Endothelial cell of umbilical vein (primary cell): Measurements from ENCODE around the gene AKT2. TPM values are rescaled to one million over a fixed set of nuclear protein-coding genes. Genes with fewer than 3 reads are reported as not detected.

Source experiments
- BruUV-seq: library from RNA; stranded (reverse); fragments of 400-500 nt; replicated peaks from 2 replicates; lab custom pipeline; 2021; lab: Mats Ljungman, UMichigan
- CTCF ChIA-PET: fragments of 300-600, 350-600 bp; sonication (Branson Sonifier 250); formaldehyde crosslinking; loops from one replicate; lab custom pipeline; 2021; ENCODE audit warnings: antibody characterized with exemption, inconsistent platforms; lab: Charles Lee
- POLR2A ChIA-PET: fragments of 300-600, 350-600 bp; sonication (Branson Sonifier 250); formaldehyde crosslinking; loops from one replicate; lab custom pipeline; 2021; ENCODE audit warnings: antibody characterized with exemption, inconsistent platforms; lab: Charles Lee
- DNase-seq: peaks from one replicate; pipeline ENCODE4 v3.0.0-alpha.2; 2011; ENCODE audit warnings: low read depth, low spot score
- FAIRE-seq: peaks from 2 replicates; lab custom pipeline; 2011; peaks lifted over from hg19 to GRCh38; lab: Jason Lieb, UNC
- H2AFZ ChIP-seq: 2 replicates; pipeline ENCODE4 v1.6.0; 2012; ENCODE audit warnings: low read depth, low read length, control low read depth, inconsistent platforms
- H3K27ac ChIP-seq: 2 replicates; pipeline ENCODE4 v1.5.1; 2011; ENCODE audit warnings: low read depth, mild to moderate bottlenecking, control low read depth, low read length, moderate library complexity; ENCODE audit not compliant: insufficient read depth
- H3K27me3 ChIP-seq, 2 experiments: 2 replicates each; pipeline versions ENCODE4 v1.6.0 to v1.6.1; 2011; ENCODE audit warnings: low read length in 2 of 2, mixed read lengths in 1 of 2; ENCODE audit not compliant: control insufficient read depth in 2 of 2, insufficient read depth in 2 of 2
- H3K36me3 ChIP-seq, 2 experiments: 2 replicates in 1 of 2; 3 replicates in 1 of 2; pipeline ENCODE4 v1.5.1; 2011; ENCODE audit warnings: low read length in 2 of 2, mild to moderate bottlenecking in 1 of 2, moderate library complexity in 1 of 2; ENCODE audit not compliant: control insufficient read depth in 2 of 2, insufficient read depth in 2 of 2; ENCODE audit errors: extremely low read depth in 1 of 2
- H3K4me1 ChIP-seq: 3 replicates; pipeline ENCODE4 v1.5.1; 2011; ENCODE audit warnings: mild to moderate bottlenecking, low read length; ENCODE audit not compliant: control insufficient read depth, insufficient read depth; ENCODE audit errors: extremely low read depth
- H3K4me2 ChIP-seq: 2 replicates; pipeline ENCODE4 v1.6.1; 2011; ENCODE audit warnings: low read length, control low read depth, mixed read lengths; ENCODE audit not compliant: insufficient read depth
- H3K4me3 ChIP-seq, 3 experiments: fragments of 200-600 bp in 1 of 3; sonication (generic), shearing (Covaris generic) in 1 of 3; replicated peaks in 1 of 3; 2 replicates each; pipeline ENCODE4 v1.5.1; 2011 to 2016; ENCODE audit warnings: control low read depth in 3 of 3, low read length in 3 of 3, mild to moderate bottlenecking in 2 of 3, inconsistent platforms in 1 of 3, low read depth in 1 of 3, moderate library complexity in 1 of 3; ENCODE audit not compliant: insufficient read depth in 1 of 3
- H3K79me2 ChIP-seq: 2 replicates; pipeline ENCODE4 v1.6.0; 2012; ENCODE audit warnings: low read length, inconsistent platforms; ENCODE audit not compliant: control insufficient read depth, insufficient read depth
- H3K9ac ChIP-seq: replicated peaks from 2 replicates; pipeline ENCODE3; 2011; ENCODE audit warnings: low read length, control low read depth; ENCODE audit not compliant: insufficient read depth; ENCODE audit errors: extremely low read depth
- H3K9me1 ChIP-seq: replicated peaks from 3 replicates; pipeline ENCODE4 v1.6.0; 2011; ENCODE audit warnings: mild to moderate bottlenecking, low read length; ENCODE audit not compliant: control insufficient read depth, insufficient read depth; ENCODE audit errors: extremely low read depth
- H3K9me3 ChIP-seq: replicated peaks from 2 replicates; pipeline ENCODE4 v1.5.1; 2012; ENCODE audit warnings: low read length, inconsistent platforms; ENCODE audit not compliant: control insufficient read depth, insufficient read depth
- H4K20me1 ChIP-seq: replicated peaks from 2 replicates; pipeline ENCODE3; 2011; ENCODE audit warnings: mild to moderate bottlenecking, low read length; ENCODE audit not compliant: control insufficient read depth, insufficient read depth; ENCODE audit errors: extremely low read depth
- EZH2 ChIP-seq: IDR thresholded peaks from 2 replicates; pipeline ENCODE4 v1.6.1; 2012; ENCODE audit warnings: borderline replicate concordance, low read depth, mild to moderate bottlenecking, moderate library complexity, low read length, inconsistent platforms; ENCODE audit not compliant: severe bottlenecking
- FOS ChIP-seq: IDR thresholded peaks from 2 replicates; pipeline ENCODE4 v1.6.1; 2011; ENCODE audit warnings: mild to moderate bottlenecking, low read length, moderate library complexity, borderline replicate concordance; ENCODE audit not compliant: insufficient read depth
- GATA2 ChIP-seq: IDR thresholded peaks from 2 replicates; pipeline ENCODE4 v1.7.0; 2011; ENCODE audit warnings: low read depth, mild to moderate bottlenecking, moderate library complexity, mixed read lengths, low read length; ENCODE audit not compliant: insufficient read length, insufficient read depth
- JUN ChIP-seq: IDR thresholded peaks from 2 replicates; pipeline ENCODE4 v1.6.1; 2011; ENCODE audit warnings: borderline replicate concordance, low read depth; ENCODE audit not compliant: insufficient read length, insufficient read depth
- MYC ChIP-seq: IDR thresholded peaks from one replicate; pipeline ENCODE4 v1.6.1; 2011; ENCODE audit warnings: mild to moderate bottlenecking, low read depth, low read length
- POLR2A ChIP-seq: IDR thresholded peaks from 2 replicates; pipeline ENCODE4 v1.6.1; 2012; ENCODE audit warnings: low read depth, mild to moderate bottlenecking, control low read depth, low read length
- POLR2AphosphoS5 ChIP-seq: IDR thresholded peaks from 2 replicates; pipeline ENCODE4 v1.6.1; 2012; ENCODE audit warnings: low read depth, mild to moderate bottlenecking, control low read depth, low read length, moderate library complexity; ENCODE audit not compliant: insufficient read depth
- dilution Hi-C: fragments of 300-500 bp; cut with MboI; formaldehyde crosslinking; loops from one replicate; pipeline ENCODE4 v1.15.0; 2019; ENCODE audit warnings: low sequenced_read_pairs; ENCODE audit not compliant: extremely low pct_ligation_motif_present
- intact Hi-C: fragments of 100-400 bp; cut with micrococcal nuclease; formaldehyde crosslinking; loops from one replicate; pipeline ENCODE4 v1.10.0; 2022
- polyA plus RNA-seq, 4 experiments: library from polyadenylated mRNA; depleted of rRNA in 3 of 4; stranded (reverse) in 3 of 4; unstranded in 1 of 4; fragments of >200 nt; gene quantifications; 2 replicates each; pipeline versions ENCODE4 v1.2.1 to v1.2.3, GENCODE V29; 2011 to 2012; ENCODE audit warnings: missing spikeins in 1 of 4
- total RNA-seq: library from RNA; stranded (reverse); gene quantifications from 2 replicates; pipeline ENCODE4 v1.2.3, GENCODE V29; 2021
- TF ChIP-seq, protein P1 (sequence below): IDR thresholded peaks from 2 replicates; pipeline ENCODE4 v1.6.1; 2011; ENCODE audit not compliant: insufficient read depth, insufficient read length
- TF ChIP-seq, protein P2 (sequence below), 2 donors: IDR thresholded peaks; 1 replicate in 1 of 2; 2 replicates in 1 of 2; pipeline ENCODE4 v1.5.1; 2011; ENCODE audit warnings: low read length in 2 of 2, mild to moderate bottlenecking in 2 of 2, moderate library complexity in 2 of 2, control low read depth in 1 of 2, inconsistent platforms in 1 of 2, low read depth in 1 of 2; ENCODE audit not compliant: insufficient read depth in 1 of 2; ENCODE audit errors: extremely low read depth in 1 of 2

The AKT2 gene
- total and polyA plus RNA-seq, 2 donors (not counting 3 experiments of a cell fraction or from before 2014, with no cell fraction given): 65.2 to 69.8 TPM

- Histone ChIP-seq H3K9ac (no peak overlapping the region), H4K20me1 (no peaks in the 10 kb centered on the region), H3K27me3 (no peaks in the 10 kb centered on the region), H3K4me2 (no peak overlapping the region), H2AFZ (no peak overlapping the region), H3K4me1 (peaks cover 5% of the 10 kb centered on the region), H3K79me2 (peaks cover 10% of the 10 kb centered on the region), H3K27ac (no peak overlapping the region), H3K4me3 (no peak overlapping the region), H3K36me3 (no peaks in the 10 kb centered on the region), H3K9me3 (no peaks in the 10 kb centered on the region), H3K9me1 (no peaks in the 10 kb centered on the region)
- DNase-seq (no peak), FAIRE-seq (no peak)
- dilution Hi-C loops (no loop called here), intact Hi-C loops (no loop called here)
- CTCF ChIA-PET: no interaction called here
- TF ChIP-seq, protein P1, sequence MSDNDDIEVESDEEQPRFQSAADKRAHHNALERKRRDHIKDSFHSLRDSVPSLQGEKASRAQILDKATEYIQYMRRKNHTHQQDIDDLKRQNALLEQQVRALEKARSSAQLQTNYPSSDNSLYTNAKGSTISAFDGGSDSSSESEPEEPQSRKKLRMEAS: no peak
- POLR2A ChIA-PET: no interaction called here
- BruUV-seq: no TSS peak
Observed at GRCh38 chr19:40247178-40247577, 38.0 kb downstream of the AKT2 start.

DNA sequence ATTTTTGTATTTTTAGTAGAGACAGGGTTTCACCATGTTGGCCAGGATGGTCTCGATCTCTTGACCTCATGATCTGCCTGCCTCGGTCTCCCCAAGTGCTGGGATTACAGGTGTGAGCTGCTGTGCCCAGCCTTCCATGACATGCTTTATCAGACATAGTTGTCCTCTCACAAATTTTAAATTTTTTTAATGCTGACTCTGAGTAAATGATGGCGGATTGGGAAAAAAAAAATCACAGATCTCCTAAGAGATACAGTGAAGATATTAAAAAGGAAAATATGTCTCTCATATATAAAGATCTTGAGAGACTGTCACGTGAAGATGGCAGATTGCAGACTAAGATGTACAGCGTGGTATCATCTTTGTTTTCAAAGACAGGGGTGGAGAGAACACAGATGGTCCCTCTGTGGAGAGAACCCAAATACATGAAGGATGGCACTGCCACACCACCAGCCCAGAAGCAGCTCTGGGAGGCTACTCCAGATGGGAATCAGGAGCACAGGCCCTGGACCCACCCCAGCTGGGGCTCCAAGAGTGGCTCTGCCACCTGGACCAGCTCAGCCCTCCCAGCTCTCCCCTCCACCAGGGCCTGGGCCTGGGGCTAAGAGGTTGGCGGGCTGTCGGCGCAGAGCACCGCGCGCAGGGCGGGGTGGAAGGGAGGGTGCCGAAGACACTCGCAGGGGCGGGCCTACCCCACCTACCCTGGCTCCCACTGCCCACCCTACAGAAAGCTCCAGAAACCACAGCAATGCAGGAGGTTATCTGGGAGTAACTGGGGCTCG, 38.7 kb downstream of the AKT2 start:
- intact Hi-C loops: no loop called here
- no peak overlapping the region for H3K27ac ChIP-seq
- no peaks in the 10 kb centered on the region for H3K36me3 ChIP-seq
- H3K9me1 ChIP-seq: no peaks in the 10 kb centered on the region
- no peak for TF ChIP-seq MYC
- TF ChIP-seq POLR2AphosphoS5: no peak
- TF ChIP-seq, protein P1: no peak
- no peak for TF ChIP-seq FOS
- TF ChIP-seq EZH2: no peak
- no peak for TF ChIP-seq GATA2
- TF ChIP-seq, protein P2, sequence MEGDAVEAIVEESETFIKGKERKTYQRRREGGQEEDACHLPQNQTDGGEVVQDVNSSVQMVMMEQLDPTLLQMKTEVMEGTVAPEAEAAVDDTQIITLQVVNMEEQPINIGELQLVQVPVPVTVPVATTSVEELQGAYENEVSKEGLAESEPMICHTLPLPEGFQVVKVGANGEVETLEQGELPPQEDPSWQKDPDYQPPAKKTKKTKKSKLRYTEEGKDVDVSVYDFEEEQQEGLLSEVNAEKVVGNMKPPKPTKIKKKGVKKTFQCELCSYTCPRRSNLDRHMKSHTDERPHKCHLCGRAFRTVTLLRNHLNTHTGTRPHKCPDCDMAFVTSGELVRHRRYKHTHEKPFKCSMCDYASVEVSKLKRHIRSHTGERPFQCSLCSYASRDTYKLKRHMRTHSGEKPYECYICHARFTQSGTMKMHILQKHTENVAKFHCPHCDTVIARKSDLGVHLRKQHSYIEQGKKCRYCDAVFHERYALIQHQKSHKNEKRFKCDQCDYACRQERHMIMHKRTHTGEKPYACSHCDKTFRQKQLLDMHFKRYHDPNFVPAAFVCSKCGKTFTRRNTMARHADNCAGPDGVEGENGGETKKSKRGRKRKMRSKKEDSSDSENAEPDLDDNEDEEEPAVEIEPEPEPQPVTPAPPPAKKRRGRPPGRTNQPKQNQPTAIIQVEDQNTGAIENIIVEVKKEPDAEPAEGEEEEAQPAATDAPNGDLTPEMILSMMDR (IDR thresholded peaks at IDR 0.05; ENCODE audit: extremely low read depth in 1 of 2, insufficient read depth in 1 of 2, low read depth in 1 of 2, low read length in 2 of 2): no peak
- TF ChIP-seq POLR2A: no peak
- TF ChIP-seq JUN: no peak
- H4K20me1 ChIP-seq: no peaks in the 10 kb centered on the region
- peaks cover 12% of the 10 kb centered on the region for H3K4me1 ChIP-seq
- CTCF ChIA-PET: interaction anchor here (1.1 kb wide), 1 partner anchor 18 kb away, joined by 4 read pairs; no protein-coding TSS in a partner anchor
- H3K9ac ChIP-seq: no peak overlapping the region
- FAIRE-seq (no peak), DNase-seq (no peak)
- no peak overlapping the region for H3K4me3 ChIP-seq
- H2AFZ ChIP-seq: no peak overlapping the region
- POLR2A ChIA-PET: no interaction called here
- dilution Hi-C loops: no loop called here
- H3K79me2 ChIP-seq: peaks cover 5% of the 10 kb centered on the region
- H3K4me2 ChIP-seq: no peak overlapping the region
- H3K27me3 ChIP-seq: no peaks in the 10 kb centered on the region
- no peaks in the 10 kb centered on the region for H3K9me3 ChIP-seq
- no TSS peak for BruUV-seq
